Kidney epithelial cell (primary cell): Measurements from ENCODE around the gene MAP2K4. TPM values are rescaled to one million over a fixed set of nuclear protein-coding genes. Genes with fewer than 3 reads are reported as not detected.

Experiments
- DNase-seq: peaks from one replicate; pipeline ENCODE4 v3.0.0-alpha.2; 2010; ENCODE audit warnings: low read depth
- H3K27me3 ChIP-seq: 2 replicates; pipeline ENCODE4 v1.6.0; 2011; ENCODE audit warnings: low read length; ENCODE audit not compliant: control insufficient read depth, insufficient read depth
- H3K36me3 ChIP-seq: 2 replicates; pipeline ENCODE4 v1.5.1; 2011; ENCODE audit warnings: low read length; ENCODE audit not compliant: control insufficient read depth, insufficient read depth
- H3K4me3 ChIP-seq: 2 replicates; pipeline ENCODE4 v1.5.1; 2011; ENCODE audit warnings: low read depth, mild to moderate bottlenecking, control low read depth, low read length
- CTCF ChIP-seq: IDR thresholded peaks from 2 replicates; pipeline ENCODE4 v1.5.1; 2011; ENCODE audit warnings: mild to moderate bottlenecking, moderate library complexity, low read length, control low read depth, inconsistent platforms; ENCODE audit not compliant: insufficient read depth, poor library complexity, severe bottlenecking
- total RNA-seq: library from RNA; depleted of rRNA; stranded (reverse); fragments of >200 nt; gene quantifications from 2 replicates; pipeline ENCODE4 v1.2.3, GENCODE V29; 2015

Gene MAP2K4
- total RNA-seq, 1 donor from 2014 or later: 21.6 TPM

GRCh38 chr17:12027658-12028057 lies 7.0 kb downstream of the MAP2K4 start:
- no peak overlapping the region for H3K4me3 ChIP-seq
- TF ChIP-seq CTCF: no peak
- H3K36me3 ChIP-seq: no peaks in the 10 kb centered on the region
- no peak for DNase-seq
- no peaks in the 10 kb centered on the region for H3K27me3 ChIP-seq

GRCh38 chr17:12028611-12029010 lies 7.9 kb downstream of the MAP2K4 start:
- no peak for TF ChIP-seq CTCF
- DNase-seq: no peak
- no peak overlapping the region for H3K4me3 ChIP-seq
- no peaks in the 10 kb centered on the region for H3K36me3 ChIP-seq
- H3K27me3 ChIP-seq: no peaks in the 10 kb centered on the region

- no peak for DNase-seq
- Histone ChIP-seq H3K36me3 (no peaks in the 10 kb centered on the region), H3K4me3 (no peak overlapping the region), H3K27me3 (no peaks in the 10 kb centered on the region)
- TF ChIP-seq CTCF: no peak
Measured at GRCh38 chr17:12034538-12034937, 13.9 kb downstream of the MAP2K4 start.

- Histone ChIP-seq H3K4me3 (no peak overlapping the region), H3K27me3 (no peaks in the 10 kb centered on the region), H3K36me3 (no peaks in the 10 kb centered on the region)
- DNase-seq: no peak
- TF ChIP-seq CTCF: no peak
Measured at GRCh38 chr17:12035673-12036072, 15.0 kb downstream of the MAP2K4 start.

GRCh38 chr17:12037970-12038369 lies 17.3 kb downstream of the MAP2K4 start:
- no peak overlapping the region for H3K4me3 ChIP-seq
- H3K36me3 ChIP-seq: no peaks in the 10 kb centered on the region
- no peaks in the 10 kb centered on the region for H3K27me3 ChIP-seq
- TF ChIP-seq CTCF: no peak
- no peak for DNase-seq

GRCh38 chr17:12040478-12040877 lies 19.8 kb downstream of the MAP2K4 start:
- H3K4me3 ChIP-seq: no peak overlapping the region
- no peak for TF ChIP-seq CTCF
- H3K27me3 ChIP-seq: no peaks in the 10 kb centered on the region
- H3K36me3 ChIP-seq: no peaks in the 10 kb centered on the region
- no peak for DNase-seq
